HG03571 (cell line): ENCODE results near the gene CTDNEP1.
A peak's percentile ranks its signal among the peaks of the same experiment; 100 is the strongest.

Experiments used
- ATAC-seq: cut with Tn5 transposase; IDR thresholded peaks from one replicate; pipeline ENCODE4 v1.9.1; 2021; ENCODE audit not compliant: unreplicated experiment

CTDNEP1 gene

DNA sequence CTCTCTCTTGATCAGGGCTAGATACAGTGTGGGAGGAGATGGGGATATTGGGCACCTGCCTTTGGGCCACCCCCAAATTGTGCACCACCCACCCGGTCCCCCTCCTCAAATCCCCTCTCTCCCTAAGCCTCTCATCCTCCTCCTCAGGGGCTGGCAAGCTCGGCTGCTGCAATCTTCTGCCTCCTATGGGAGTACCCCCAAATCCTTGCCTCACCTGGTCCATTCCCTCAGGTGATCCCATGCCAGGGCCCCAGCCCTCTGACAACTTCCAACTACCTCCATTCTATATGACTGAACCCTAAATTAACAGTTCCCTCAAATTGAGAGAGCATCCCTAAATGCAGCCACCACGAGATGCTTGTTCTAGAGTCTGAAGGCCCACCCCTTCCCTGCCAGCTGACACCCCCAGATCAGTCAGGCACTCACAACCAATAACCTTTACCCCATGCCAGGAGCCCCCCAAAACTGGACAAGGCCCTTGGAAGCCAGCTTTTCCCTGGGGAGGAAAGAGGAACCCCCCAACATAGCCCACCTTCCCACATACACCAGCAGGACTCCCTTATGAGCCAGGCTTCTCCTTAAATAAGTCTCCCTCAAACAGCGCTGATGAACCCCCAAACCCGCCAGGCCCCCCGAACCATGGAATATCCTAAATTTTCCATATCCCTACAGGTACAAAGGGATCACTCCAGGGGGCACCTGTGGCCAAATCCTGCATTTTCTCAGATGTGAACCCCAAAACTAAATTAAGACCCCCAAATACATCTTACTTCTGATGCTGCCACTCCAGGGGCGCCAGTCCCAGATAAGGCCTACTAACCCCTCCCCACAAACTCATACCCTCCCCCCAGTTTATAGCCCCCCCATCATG, 35.1 kb downstream of the CTDNEP1 start:
- ATAC-seq = no peak

DNA sequence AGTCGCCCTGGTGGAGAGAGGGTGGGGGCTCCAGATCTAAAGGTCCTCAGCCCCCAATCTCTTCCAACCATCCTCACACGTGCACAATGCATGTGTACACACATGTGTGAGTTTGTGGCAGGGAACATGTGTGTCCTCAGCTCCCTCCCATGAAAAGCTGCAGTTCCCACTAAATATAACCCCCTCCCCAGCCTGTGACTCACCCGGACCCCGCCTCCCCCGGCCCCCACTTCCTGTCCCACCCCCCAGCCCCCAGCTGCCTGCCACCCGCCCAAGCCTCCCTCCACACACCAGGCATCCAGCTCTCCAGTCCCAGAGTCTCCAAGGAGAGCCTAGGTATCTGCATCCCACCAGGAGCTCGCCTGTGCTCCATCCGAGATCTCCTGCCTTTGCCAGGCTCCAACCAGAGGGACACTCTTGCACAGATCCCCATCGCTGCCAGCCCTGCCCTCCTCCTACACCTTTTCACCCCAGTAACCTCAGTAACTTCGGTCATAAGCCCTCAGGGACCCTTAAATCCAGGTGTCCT, 35.8 kb downstream of the CTDNEP1 start:
- no peak for ATAC-seq

GRCh38 chr17:7215136-7215638, 36.3 kb downstream of the CTDNEP1 start:
- ATAC-seq = no peak

DNA sequence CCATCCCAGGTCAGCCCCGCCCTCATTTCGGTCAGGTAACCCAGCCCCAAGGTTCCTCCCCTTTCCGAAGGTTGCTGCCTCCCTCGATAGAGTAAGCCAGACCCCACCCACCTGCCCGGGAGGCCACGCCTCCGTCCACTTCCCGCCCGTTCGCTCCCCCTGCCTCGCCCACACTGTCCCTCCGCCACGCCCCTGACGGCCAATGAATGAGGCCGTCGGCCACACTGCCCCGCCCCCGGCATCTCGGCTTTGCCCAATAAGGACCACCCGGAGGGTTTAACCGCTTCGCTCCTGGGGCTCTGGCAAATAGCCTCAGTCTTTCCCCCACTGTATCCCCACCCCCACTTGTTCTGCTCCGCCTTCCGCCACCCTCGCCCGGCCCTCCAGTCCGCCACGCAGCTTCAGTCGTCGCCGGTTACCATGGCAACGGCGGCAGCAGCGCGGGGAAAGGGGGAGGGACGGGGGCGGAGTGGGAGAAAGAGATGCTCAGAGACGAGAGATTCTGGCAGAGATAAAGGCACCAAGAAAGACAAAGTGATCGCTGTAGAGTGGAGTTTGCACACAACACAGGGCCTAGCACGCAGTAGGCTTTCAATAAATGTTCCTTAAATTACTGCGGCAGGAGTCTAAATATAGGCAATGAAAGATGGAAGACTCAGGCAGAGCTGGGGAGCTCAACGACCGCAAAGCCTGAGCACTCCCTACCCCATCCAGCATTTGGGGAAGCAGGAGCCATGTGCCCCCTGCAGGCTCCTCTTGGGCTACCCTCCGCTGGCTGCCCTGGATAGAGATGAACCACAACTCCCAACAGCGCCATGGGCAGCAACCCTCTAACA, 37.0 kb downstream of the CTDNEP1 start:
- peak; percentile 70 for ATAC-seq

DNA sequence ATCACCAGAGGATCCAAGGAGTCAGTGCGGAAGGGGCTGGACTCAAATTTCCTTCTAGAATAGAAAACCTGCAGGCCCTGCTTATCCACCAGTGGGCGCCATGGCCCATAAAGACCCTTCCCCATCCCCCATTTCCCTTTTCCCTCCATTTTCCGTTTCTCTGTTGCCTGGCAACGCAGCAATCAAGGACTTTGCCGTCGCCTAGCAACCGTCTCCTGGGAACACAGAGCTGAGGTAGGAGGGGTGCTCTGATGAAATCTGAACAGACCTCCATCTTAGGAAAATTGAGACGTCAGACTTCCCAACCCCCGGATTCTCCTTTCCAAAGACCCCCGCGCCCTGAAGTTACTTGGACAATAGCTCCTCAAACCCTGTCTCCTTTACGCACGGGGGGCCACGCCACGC, 37.6 kb downstream of the CTDNEP1 start:
- no peak for ATAC-seq

DNA sequence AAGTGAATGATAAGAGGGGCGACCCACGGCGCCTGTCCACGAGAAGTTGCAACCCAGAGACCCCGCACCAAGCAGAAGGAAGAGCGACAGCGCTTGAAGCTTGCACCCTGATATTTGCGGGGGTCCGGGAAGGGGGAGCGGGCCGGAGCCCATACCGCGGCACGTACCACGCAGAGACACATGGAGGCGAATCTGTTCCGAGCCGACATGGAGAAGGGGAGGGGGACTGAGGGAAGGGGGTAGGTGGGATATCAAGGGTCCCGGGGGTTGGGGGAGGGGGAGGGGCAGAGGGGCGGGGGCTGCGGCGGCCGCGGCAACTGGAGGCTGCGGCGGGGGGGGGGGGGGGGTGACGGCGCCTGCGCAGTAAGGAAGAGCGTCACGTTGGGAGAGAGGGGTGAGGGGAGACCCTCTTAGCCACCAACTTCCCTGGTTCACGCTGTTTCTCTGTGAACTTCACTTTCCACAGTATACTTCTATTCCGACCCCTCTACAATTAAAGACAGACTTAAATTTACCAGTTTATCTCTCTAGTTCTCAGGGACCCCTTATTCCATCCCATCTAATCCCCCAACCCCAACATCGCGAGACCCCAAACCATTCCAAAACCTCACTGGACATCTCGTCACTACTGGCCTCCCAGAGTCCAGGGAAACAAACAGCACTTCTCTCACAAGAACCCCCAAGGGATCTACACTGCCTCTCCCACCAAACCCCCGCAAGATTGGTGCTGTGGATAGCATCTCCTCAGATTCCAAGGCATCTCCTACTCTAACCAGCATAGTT, 39.9 kb downstream of the CTDNEP1 start:
- no peak for ATAC-seq

- no peak for ATAC-seq
Observed at GRCh38 chr17:7208754-7209460, 42.6 kb downstream of the CTDNEP1 start.

DNA sequence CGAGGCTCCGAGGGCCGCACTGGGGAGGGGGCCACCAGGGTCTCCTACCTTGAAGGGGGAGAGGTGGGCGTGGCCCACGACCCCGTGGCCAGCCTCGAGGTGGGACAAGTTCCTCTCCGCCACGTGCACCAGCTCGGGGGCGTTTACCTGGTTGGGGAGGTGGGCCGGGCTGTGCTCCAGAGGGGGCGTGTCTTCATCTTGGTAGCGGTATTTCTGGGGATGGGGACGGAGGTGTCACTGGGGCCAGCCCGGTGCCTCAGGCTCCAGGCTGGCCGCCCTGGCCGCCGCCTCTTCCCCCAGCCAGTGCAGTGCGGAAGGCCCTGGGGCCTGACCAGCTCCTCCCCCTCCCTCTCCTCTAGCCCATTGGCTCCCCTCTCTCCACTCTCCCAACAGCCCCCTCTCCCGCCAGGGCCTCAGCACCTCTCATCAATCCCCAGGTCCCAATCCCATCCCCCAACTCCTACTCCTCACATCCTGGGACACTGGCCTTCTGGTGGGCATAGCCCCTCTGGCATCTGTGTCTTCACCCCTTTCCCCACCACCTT, 43.4 kb downstream of the CTDNEP1 start:
- ATAC-seq = no peak

DNA sequence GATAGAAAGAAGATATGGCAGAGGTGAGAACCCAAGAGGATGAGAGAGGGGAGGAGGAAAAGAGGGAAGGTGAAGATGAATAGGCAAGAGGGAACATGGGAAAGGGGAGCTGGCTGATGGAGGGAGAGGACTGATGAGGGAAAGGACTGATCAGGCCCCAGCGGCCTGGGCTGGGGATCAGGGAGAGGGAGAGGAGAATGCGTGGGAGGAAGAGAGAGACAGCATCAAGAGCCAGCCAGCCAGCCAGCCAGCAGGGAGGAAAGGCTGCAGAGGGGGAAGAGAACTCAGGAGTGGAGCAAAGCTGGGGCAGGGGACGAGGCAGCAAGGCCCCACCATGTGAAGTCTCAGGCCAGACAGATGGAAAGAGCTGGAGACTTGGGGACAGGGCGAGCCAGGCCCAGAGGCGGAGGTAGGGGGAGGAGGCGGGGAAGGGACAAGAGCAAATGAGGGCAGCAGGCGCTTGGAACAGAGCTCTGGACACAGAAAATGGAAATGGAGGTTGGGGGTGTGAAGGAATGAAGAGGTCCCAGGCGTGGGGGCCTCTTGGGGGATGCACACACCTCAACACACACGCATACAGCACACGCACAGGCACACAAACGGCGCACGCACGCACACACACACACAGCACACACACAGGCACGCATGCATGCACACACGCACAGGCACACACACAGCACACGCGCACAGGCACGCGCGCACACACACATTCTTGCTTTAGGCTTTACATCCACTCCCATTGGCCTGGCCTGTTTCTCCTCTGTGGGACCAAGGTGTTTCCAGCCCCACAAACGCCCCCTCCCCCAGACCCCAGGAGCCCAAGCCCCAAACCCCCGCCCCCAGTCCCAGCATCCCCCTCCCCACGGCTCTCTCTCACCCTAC, 44.2 kb downstream of the CTDNEP1 start:
- no peak for ATAC-seq

DNA sequence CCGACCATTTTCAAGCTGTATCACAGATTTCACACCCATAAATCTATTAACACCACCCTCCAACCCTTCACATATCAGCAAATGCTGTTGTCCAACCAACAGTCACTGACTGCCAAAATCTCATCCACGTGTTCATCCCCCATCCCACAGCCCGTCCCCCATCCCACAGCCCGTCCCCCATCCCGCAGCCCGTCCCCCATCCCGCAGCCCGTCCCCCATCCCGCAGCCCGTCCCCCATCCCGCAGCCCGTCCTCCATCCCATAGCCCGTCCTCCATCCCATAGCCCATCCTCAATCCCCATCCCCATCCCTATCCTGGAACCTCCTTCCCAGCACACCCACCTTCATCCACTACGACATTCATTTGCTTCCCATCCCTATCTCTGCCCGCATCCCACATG, 46.0 kb downstream of the CTDNEP1 start:
- ATAC-seq = no peak

- ATAC-seq = peak; percentile 82
Observed at GRCh38 chr17:7204828-7205461, 46.6 kb downstream of the CTDNEP1 start.

DNA sequence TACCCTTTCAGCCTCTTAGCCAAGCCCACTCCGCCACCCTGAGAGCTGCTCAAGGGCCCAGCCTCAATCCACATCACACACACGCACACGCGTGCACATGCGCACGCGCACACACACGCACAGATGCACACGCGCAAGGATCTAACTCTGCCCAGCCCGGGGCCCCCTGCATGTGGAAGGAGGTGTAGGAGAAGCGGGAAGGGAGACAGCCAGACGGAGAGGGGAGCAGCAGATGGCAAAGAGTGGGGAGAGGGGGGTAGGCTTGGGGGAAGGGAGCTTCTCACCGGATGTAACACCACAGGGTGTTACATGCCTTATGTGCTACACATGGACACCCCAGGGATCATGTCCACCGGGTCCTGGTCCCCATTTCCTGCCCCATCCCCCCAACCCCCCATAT, 47.2 kb downstream of the CTDNEP1 start:
- ATAC-seq = no peak

- no peak for ATAC-seq
Observed at GRCh38 chr17:7203391-7203790, 48.1 kb downstream of the CTDNEP1 start.

DNA sequence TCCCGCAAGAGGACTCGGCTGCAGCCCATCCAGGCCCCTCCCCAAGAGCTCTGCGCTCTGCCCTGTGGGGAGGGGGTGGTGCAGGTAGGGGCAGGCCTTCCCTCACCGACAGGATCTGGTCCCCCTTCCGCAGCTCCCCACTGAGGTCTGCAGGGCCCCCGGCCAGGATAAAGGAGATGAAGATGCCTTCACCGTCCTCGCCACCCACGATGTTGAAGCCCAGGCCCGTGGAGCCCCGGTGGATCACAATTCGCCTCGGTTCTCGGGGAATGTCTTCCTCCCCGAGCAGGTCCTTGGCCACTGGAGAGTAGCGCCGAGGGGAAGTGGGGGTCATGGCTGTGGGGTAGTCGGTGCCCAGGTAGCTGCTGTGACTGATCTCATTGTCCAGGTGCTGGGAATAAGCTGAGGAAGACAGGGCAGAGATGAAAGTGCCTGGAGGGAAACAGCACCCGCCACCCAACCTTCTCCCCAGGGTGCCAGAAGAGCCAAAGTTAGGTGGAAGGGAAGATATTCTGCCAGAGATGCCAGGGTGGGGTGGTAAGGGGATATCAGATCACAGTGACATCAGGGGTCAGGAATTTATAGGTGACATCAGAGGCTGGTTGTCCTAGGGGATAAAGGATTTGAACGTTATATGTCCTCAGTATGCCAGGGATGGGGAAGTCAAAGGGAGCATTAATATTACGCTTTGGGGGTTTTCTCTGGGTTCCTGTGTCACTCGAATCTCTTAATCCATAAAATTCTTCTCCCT, 54.7 kb downstream of the CTDNEP1 start:
- ATAC-seq = no peak

- no peak for ATAC-seq
Observed at GRCh38 chr17:7195971-7196370, 55.6 kb downstream of the CTDNEP1 start.
